ENCODE data around the gene CDH4.

The CDH4 gene

GRCh38 chr20:61814726-61815125 lies 562.7 kb downstream of the CDH4 start:
- no peak for DNase-seq (ENCODE audit: low read depth, low spot score)

DNA sequence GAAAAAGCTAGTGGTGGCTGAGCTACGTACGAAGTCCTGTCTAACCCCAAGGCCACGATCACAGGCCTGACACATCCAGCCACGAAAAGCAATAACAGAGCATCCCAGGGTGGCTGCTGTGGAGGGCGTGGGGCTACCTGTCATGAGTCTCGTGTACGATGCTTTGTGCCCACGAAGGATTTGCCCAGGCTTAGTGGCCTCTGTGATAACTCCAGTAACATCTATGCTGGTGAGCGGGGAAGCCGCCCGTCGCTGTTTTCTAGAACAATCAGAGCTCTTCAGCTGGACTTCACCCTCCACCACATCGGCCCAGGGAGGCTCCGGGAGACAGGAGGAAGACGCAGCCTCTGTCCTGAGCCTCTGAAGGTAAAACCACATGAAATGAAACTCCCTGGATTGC lies 563.1 kb downstream of the CDH4 start:
- DNase-seq (ENCODE audit: low read depth, low spot score) = no peak

GRCh38 chr20:61815678-61816077 lies 563.6 kb downstream of the CDH4 start:
- DNase-seq (ENCODE audit: low read depth, low spot score) = no peak

DNA sequence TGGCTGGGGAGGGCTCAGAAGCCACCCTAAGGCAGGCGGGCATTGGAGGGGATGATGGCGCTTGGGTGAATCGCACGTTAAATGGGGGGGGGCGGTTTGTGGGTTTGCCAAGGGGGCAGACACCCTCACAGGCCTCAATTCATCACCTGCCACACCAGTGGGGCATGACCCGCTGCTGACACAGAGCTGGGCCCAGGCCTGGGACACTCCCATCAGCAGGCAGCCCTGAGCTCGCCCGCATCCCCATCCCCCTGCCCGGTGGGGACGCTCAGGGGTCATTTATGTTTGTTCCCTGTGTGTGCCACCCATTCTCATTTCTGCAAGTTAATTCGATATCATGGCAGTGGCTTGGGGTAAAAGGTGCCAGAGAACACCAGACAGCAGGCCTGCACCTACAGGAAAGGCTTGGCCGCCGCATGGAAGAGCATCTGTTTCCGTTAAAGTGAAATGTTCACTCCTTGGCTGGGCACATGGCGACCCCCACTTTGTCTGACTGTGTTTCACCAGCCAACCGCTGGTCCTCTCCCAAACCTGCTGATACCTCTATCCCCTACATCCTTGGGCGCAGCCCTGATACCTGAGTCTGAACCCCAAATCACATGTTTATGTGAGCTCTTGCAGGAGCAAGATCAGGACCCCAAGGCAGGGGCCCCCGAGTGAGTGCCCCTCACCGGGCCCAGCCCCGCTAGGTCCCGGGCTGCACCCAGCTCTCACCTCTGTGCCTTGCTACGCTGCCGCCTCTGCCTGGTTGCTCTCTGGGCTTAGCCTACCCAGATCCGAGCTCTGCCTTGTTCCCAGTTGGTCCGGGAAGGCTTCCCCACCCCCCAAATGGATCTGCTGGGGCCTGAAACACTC lies 564.8 kb downstream of the CDH4 start:
- DNase-seq (ENCODE audit: low read depth, low spot score) = no peak

GRCh38 chr20:61817575-61817974 lies 565.5 kb downstream of the CDH4 start:
- DNase-seq (ENCODE audit: low read depth, low spot score) = no peak

GRCh38 chr20:61818746-61819573 lies 566.9 kb downstream of the CDH4 start:
- no peak for DNase-seq (ENCODE audit: low read depth, low spot score)

- no peak for DNase-seq (ENCODE audit: low read depth, low spot score)
Measured at GRCh38 chr20:61819574-61819846, 567.4 kb downstream of the CDH4 start.

GRCh38 chr20:61819921-61820825 lies 568.1 kb downstream of the CDH4 start:
- DNase-seq (ENCODE audit: low read depth, low spot score) = no peak

- DNase-seq (ENCODE audit: low read depth, low spot score) = no peak
Measured at GRCh38 chr20:61821735-61822134, 569.7 kb downstream of the CDH4 start.

DNA sequence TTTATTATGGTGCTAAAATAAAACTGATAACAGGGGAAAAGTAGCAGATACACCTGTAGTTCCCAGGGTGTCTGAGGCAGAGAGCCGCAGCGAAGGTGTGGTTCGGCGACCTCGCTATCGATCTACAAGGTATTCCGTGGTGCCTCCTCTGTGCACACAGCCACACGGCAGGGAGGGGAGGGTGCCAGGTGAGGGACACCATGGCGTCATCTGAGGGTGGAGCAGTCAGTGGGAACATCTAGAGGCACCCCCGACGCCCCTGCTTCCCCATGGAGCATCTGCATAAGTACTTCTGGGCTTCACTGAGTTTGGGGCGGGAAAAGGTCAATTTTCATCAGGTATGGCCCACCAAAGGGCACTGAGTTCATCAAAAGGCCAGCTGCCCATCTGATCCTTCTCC lies 570.3 kb downstream of the CDH4 start:
- DNase-seq (ENCODE audit: low read depth, low spot score) = no peak

- no peak for DNase-seq (ENCODE audit: low read depth, low spot score)
Measured at GRCh38 chr20:61823242-61823641, 571.2 kb downstream of the CDH4 start.

DNA sequence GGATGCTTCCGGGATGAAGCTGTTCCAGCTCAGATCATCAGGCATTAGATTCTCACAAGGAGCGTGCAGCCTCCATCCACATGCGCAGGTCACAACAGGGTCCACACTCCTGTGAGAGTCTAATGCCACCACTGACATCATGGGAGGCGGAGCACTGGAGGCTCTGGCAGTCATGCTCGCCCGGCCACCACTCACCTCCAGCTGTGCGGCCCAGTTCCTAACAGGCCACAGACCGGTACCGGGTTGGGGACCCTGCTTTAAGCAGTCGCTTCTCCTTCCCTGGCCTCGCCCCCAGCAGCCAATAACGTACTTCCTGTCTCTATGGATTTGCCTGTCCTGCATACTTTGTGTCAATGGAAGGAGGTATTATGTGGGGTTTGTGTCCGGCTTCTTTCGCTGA lies 576.8 kb downstream of the CDH4 start:
- DNase-seq (ENCODE audit: low read depth, low spot score) = no peak

GRCh38 chr20:61829526-61829925 lies 577.5 kb downstream of the CDH4 start:
- no peak for DNase-seq (ENCODE audit: low read depth, low spot score)

GRCh38 chr20:61830241-61830930 lies 578.3 kb downstream of the CDH4 start:
- no peak for DNase-seq (ENCODE audit: low read depth, low spot score)

- DNase-seq (ENCODE audit: low read depth, low spot score) = no peak
Measured at GRCh38 chr20:61830991-61831390, 578.9 kb downstream of the CDH4 start.

- DNase-seq (ENCODE audit: low read depth, low spot score) = no peak
Measured at GRCh38 chr20:61832181-61832580, 580.1 kb downstream of the CDH4 start.

DNA sequence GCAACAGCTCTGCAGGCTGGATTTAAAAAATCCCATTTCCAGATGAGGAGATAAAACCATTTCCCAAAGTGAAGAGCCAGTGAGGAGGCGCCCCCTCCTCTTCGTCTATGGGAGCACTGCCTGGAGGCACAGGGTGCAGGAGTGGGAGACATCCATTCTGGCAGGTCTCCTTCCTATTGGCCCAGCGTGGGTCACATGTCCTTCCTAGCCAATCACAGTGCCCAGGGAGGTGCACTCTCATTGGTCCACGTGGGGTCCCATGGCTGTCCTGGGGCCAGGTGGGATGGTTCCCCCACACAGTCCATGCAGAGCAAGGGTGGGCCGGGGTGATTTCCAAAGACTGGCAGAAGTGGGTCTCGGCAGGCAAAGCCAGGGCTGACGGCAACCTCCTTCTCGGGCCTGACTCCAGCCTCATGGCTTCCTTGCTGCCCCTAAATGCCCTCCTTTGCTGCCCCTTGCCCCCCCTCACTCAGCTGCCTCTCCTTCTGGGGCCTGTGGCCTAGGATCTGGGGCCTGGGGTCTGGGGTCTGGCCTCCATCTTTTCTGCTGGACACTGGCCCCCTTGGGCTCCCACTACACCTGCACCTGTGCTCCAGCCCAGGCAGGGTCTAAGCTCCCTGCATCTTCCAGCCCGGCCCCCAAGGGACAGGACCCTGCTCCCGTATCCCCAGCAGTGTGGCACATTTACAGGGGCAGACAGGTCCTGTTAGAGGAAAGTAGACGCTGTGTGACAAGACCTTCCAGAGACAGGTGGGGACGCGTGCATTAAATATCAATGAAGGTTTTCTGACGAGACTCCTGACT lies 581.9 kb downstream of the CDH4 start:
- DNase-seq (ENCODE audit: low read depth, low spot score) = no peak

DNA sequence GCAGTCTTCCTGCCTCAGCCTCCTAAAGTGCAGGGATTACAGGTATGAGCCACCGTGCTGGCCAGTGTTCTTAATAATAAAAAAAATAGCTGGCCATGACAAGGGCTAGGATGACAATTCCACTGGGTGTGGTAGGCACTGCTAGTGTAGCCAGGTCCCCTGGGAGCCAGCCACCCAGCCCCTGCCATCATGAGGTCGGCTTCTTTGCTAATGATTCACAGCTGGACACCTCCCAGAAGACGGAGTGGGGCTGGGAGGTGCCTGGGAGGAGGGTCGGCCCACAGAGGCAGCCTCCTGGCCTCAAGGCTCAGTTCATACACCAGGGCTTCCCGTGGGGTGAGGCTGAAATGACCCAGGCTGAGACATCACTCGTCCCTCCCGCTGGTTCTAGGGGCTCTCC lies 583.2 kb downstream of the CDH4 start:
- no peak for DNase-seq (ENCODE audit: low read depth, low spot score)

- DNase-seq (ENCODE audit: low read depth, low spot score) = no peak
Measured at GRCh38 chr20:61835791-61836350, 583.8 kb downstream of the CDH4 start.

- DNase-seq (ENCODE audit: low read depth, low spot score) = no peak
Measured at GRCh38 chr20:61837200-61837599, 585.1 kb downstream of the CDH4 start.
